HG02870 (cell line): ENCODE data around the gene ARHGAP15.
"Not testable (repeated sequence)": the region's sequence is repeated elsewhere in the genome, so short reads cannot be mapped to it uniquely, and the experiment has no call there.

ENCODE experiments used
- ATAC-seq: cut with Tn5 transposase; IDR thresholded peaks from one replicate; pipeline ENCODE4 v1.9.1; 2021; ENCODE audit warnings: mild to moderate bottlenecking, moderate library complexity; ENCODE audit not compliant: unreplicated experiment

The ARHGAP15 gene

GRCh38 chr2:143128681-143129580 lies at the start of gene ARHGAP15:
ARHGAP15 (plus strand) TSS chr2:143129419.
- ATAC-seq: peak; percentile 87

GRCh38 chr2:143081616-143082015 lies 47.6 kb upstream of the ARHGAP15 start:
- ATAC-seq: no peak

- ATAC-seq: no peak
These were observed 45.6 kb upstream of the ARHGAP15 start for GRCh38 chr2:143083636-143084035.

- ATAC-seq: no peak
These were observed 44.8 kb upstream of the ARHGAP15 start for GRCh38 chr2:143084462-143084861.

GRCh38 chr2:143085125-143085784 lies 44.0 kb upstream of the ARHGAP15 start:
- ATAC-seq: peak; percentile 71

- no peak for ATAC-seq
These were observed 42.2 kb upstream of the ARHGAP15 start for GRCh38 chr2:143087033-143087432.

- no peak for ATAC-seq
These were observed 40.8 kb upstream of the ARHGAP15 start for GRCh38 chr2:143088388-143088787.

GRCh38 chr2:143089520-143089919 lies 39.7 kb upstream of the ARHGAP15 start:
- ATAC-seq: not testable (repeated sequence)

- peak; percentile 81 for ATAC-seq
These were observed 18.3 kb upstream of the ARHGAP15 start for GRCh38 chr2:143110758-143111428.

- ATAC-seq: no peak
These were observed 12.0 kb upstream of the ARHGAP15 start for GRCh38 chr2:143117225-143117624.

- peak; percentile 75 for ATAC-seq
These were observed 8.1 kb upstream of the ARHGAP15 start for GRCh38 chr2:143121079-143121478.

- no peak for ATAC-seq
These were observed 7.3 kb upstream of the ARHGAP15 start for GRCh38 chr2:143121957-143122356.

GRCh38 chr2:143123911-143124310 lies 5.3 kb upstream of the ARHGAP15 start:
- no peak for ATAC-seq

GRCh38 chr2:143124445-143124844 lies 4.8 kb upstream of the ARHGAP15 start:
- ATAC-seq: no peak

- no peak for ATAC-seq
These were observed 3.5 kb upstream of the ARHGAP15 start for GRCh38 chr2:143125717-143126116.

GRCh38 chr2:143132355-143132754 lies 3.1 kb downstream of the ARHGAP15 start:
- peak; percentile 30 for ATAC-seq

- ATAC-seq: no peak
These were observed 4.6 kb downstream of the ARHGAP15 start for GRCh38 chr2:143133783-143134182.

- ATAC-seq: no peak
These were observed 9.1 kb downstream of the ARHGAP15 start for GRCh38 chr2:143138292-143138691.

GRCh38 chr2:143139835-143140393 lies 10.7 kb downstream of the ARHGAP15 start:
- ATAC-seq: no peak

- ATAC-seq: peak; percentile 82
These were observed 11.8 kb downstream of the ARHGAP15 start for GRCh38 chr2:143140864-143141661.
